PFSK-1 (cell line): ENCODE results near the gene MYH9.

ENCODE experiments used
- FOXP2 ChIP-seq: optimal IDR thresholded peaks from 2 replicates; pipeline ENCODE3; 2011; ENCODE audit warnings: borderline replicate concordance, control low read depth, inconsistent platforms; ENCODE audit not compliant: insufficient read depth; ENCODE audit errors: extremely low read length, extremely low read depth
- POLR2AphosphoS5 ChIP-seq: IDR thresholded peaks from 2 replicates; pipeline ENCODE4 v1.6.1; 2012; ENCODE audit warnings: low read depth, mild to moderate bottlenecking, control low read depth, low read length, moderate library complexity
- REST ChIP-seq, 2 experiments: IDR thresholded peaks; 2 replicates each; pipeline versions ENCODE4 v1.6.1 to v1.8.0; 2011 to 2012; ENCODE audit warnings: low read depth in 2 of 2, low read length in 2 of 2, control low read depth in 1 of 2, inconsistent platforms in 1 of 2, mild to moderate bottlenecking in 1 of 2, moderate library complexity in 1 of 2; ENCODE audit not compliant: insufficient read depth in 1 of 2
- SIN3A ChIP-seq: IDR thresholded peaks from 2 replicates; pipeline ENCODE4 v1.6.1; 2012; ENCODE audit warnings: mild to moderate bottlenecking, low read length, moderate library complexity, borderline replicate concordance; ENCODE audit not compliant: insufficient read depth
- TAF1 ChIP-seq: IDR thresholded peaks from 2 replicates; pipeline ENCODE4 v1.6.1; 2012; ENCODE audit warnings: low read length, control low read depth, borderline replicate concordance; ENCODE audit not compliant: insufficient read depth

Gene MYH9

DNA sequence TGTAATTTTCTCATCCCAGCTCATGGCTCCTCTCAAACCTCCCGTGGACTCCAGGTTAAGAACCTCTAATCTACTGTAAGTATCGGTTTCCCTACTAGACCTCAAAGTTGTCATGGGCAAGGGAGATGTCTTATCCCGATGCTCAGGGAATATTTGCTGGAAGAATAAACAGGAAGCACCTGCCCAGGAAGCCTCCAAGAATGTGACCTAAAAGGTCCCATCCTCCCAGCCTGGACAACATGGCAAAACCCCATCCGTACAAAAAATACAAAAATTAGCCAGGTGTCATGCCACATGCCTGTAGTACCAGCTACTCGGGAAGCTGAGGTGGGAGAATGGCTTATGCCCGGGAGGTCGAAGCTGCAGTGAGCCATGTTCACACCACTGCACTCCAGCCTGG lies 72.4 kb downstream of the MYH9 start:
- TF ChIP-seq FOXP2 (no peak), SIN3A (no peak), REST (IDR thresholded peaks at IDR 0.05; ENCODE audit: insufficient read depth in 1 of 2, low read depth in 2 of 2, low read length in 2 of 2) (no peak)

DNA sequence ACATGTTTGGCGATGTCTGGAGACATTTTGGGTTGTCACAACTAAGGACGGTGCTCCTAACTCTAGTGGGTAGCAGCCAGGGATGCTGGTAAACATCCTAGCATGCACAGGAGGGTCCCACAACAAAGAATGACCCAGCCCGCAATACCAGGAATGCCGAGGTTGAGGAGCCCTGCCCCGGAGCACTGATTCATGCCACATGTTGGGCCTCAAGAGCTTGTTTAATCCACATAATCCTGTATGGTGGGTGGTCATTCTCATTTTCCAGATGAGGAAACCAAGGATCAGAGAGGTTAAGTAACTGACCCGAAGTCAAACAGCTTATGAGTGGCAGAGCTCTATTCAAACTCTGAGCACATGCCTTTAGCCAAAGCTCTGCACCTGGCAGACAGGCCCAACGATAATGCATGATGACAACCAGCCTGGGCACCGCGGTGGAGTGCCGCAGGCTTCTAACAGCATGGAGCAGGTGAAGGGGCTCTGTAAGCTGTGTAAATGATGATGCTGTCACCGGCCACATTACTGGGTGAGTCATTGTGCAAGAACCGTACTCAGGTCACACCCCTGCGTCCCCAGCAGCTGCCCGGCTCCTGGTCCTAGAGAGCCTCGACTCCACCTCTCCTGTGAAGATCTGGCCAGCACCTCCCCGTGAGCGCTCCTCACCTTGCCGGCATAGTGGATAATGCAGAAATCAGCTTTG lies 76.2 kb downstream of the MYH9 start:
- TF ChIP-seq REST (IDR thresholded peaks at IDR 0.05; ENCODE audit: insufficient read depth in 1 of 2, low read depth in 2 of 2, low read length in 2 of 2), result no peak
- no peak for TF ChIP-seq SIN3A
- TF ChIP-seq FOXP2, result no peak
- no peak for TF ChIP-seq POLR2AphosphoS5
- TF ChIP-seq TAF1, result no peak

DNA sequence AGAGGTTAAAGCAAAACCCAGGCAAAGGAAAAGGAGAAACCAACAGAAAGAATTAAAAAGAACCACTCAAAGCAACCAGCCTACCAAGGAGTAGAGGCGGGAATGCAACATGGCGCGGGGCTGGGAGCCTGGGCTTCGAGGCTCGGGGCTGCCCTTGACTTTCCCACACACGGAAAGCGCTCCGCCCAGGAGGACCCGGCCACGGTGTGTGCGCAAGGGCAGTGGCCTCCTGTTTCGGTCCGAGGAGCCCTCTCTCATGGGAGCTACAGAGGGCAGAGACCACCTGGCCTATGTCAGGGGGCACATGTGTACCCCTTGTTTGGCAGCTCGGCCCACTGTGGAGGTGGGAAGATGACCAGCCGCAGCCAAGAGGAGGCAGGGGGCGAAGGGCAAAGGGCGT lies 78.9 kb downstream of the MYH9 start:
- TF ChIP-seq SIN3A, result no peak
- TF ChIP-seq POLR2AphosphoS5, result no peak
- TF ChIP-seq FOXP2, result no peak

GRCh38 chr22:36306227-36306626 lies 81.5 kb downstream of the MYH9 start:
- TF ChIP-seq POLR2AphosphoS5 (0 out of 2 replicates have a peak, but pooled peaks have one; percentile 33), FOXP2 (no peak), TAF1 (no peak), REST (IDR thresholded peaks at IDR 0.05; ENCODE audit: insufficient read depth in 1 of 2, low read depth in 2 of 2, low read length in 2 of 2) (no peak), SIN3A (no peak)

DNA sequence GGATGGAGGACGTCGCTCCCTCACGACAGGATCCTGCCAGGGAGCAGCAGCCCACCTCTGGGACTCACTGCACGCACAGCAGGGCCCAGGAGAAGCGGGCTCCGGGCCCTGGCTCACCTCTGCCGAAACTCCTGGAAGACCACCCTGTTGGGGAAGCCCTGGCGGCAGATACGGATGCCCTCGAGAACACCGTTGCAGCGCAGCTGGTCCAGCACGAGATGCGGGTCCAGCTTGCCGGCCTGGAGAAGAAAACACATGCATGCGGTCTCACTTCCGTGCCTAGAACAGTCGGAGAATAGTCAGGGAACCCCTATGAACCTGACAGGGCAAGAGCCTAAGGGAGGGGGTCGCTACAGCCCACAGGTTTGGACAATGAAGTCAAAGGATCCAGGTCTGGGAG lies 82.0 kb downstream of the MYH9 start:
- TF ChIP-seq SIN3A, result no peak
- TF ChIP-seq FOXP2, result no peak
- no peak for TF ChIP-seq REST (IDR thresholded peaks at IDR 0.05; ENCODE audit: insufficient read depth in 1 of 2, low read depth in 2 of 2, low read length in 2 of 2)
